ENCODE results near the gene POLG. TPM values are rescaled to one million over a fixed set of nuclear protein-coding genes. Genes with fewer than 3 reads are reported as not detected.

Gene POLG
- total and polyA plus RNA-seq, 5 donors from 2014 or later: 31.2 to 157 (median 35.2) TPM

DNA sequence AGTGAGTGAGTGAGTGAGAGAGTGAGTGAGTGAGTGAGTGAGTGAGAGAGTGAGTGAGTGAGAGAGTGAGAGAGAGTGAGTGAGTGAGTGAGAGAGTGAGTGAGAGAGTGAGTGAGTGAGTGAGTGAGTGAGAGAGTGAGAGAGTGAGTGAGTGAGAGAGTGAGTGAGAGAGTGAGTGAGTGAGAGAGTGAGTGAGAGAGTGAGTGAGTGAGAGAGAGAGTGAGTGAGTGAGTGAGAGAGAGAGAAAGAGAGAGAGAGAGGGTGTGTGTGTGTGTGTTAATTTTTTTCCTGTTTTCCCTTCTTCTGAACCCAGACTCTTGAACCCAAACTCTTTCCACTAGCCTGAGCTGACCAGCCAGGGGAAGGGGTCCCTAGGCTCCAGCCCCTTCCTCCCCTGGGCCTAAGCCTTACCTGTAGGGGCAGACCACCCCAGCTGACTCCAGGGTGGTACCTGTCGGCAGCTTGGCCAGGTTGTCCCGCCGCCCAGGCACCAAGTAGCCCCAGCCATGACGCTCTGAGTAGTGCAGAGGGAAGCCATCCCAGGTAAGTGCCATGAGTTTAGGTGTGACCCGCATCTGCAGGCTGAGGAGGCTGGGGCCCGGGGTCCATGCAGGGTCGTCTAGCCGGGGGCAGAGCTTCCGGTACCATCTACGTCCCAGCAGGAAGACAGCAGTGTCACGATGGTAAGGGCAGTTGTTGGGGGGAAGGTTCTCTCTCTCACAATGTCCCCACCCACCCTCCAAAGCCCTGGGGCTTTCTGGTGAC lies 9.4 kb downstream of the POLG start:
- H3K4me1 ChIP-seq (ENCODE audit: control insufficient read depth, insufficient read depth, low read length, poor library complexity, severe bottlenecking): peaks cover 13% of the 10 kb centered on the region
- H3K27me3 Mint-ChIP-seq: no peaks in the 10 kb centered on the region
- ATAC-seq (ENCODE audit: low read depth in 2 of 2) (no peak), DNase-seq (no peak)
- no peaks in the 10 kb centered on the region for H3K27me3 ChIP-seq (ENCODE audit: control insufficient read depth, insufficient read depth, low read length)
- H3K27ac Mint-ChIP-seq: peak overlapping the region in 2 of 3 donors; percentile 67 to 87
- peaks cover 59% of the 10 kb centered on the region for H3K36me3 Mint-ChIP-seq
- H3K9me3 Mint-ChIP-seq: no peaks in the 10 kb centered on the region
- H3K4me3 ChIP-seq (ENCODE audit: low read depth, low read length): no peak overlapping the region
- peaks cover 15 to 28% (median 22%) of the 10 kb centered on the region in 4 donors for H3K4me1 Mint-ChIP-seq
- H3K4me3 Mint-ChIP-seq: no peak overlapping the region
- H3K36me3 ChIP-seq (ENCODE audit: control insufficient read depth, insufficient read depth, low read length): peaks cover 100% of the 10 kb centered on the region
- H3K27ac ChIP-seq (ENCODE audit: insufficient read depth, low read length, poor library complexity, severe bottlenecking): no peak overlapping the region
- H3K9me3 ChIP-seq (ENCODE audit: control insufficient read depth in 2 of 2, low read length in 2 of 2): no peaks in the 10 kb centered on the region

DNA sequence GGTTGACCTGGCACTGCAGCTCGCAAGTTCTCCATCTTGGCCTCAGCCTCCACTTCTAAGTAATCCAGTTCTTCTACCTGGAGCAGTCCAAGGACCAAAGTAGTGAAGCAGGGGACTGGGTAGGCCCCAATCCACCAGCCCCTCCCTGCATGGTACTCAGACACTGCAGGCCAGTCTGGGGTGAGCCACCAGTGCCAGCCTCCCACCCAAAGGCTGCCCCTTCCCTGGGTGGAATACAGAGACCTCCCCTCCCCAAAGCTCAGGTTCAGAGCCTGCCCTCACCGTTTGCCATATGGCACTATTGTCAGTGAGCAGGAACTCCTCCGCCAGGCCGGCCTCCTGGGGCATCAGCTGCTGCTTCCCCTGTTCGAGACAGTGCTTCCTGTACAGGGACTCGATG lies 10.8 kb downstream of the POLG start:
- ATAC-seq (ENCODE audit: low read depth in 2 of 2) (no peak), DNase-seq (no peak)
- Histone ChIP-seq H3K36me3 (ENCODE audit: control insufficient read depth, insufficient read depth, low read length) (peaks cover 100% of the 10 kb centered on the region), H3K4me3 (ENCODE audit: low read depth, low read length) (no peak overlapping the region), H3K9me3 (ENCODE audit: control insufficient read depth in 2 of 2, low read length in 2 of 2) (no peaks in the 10 kb centered on the region), H3K27ac (ENCODE audit: insufficient read depth, low read length, poor library complexity, severe bottlenecking) (no peak overlapping the region), H3K27me3 (ENCODE audit: control insufficient read depth, insufficient read depth, low read length) (no peaks in the 10 kb centered on the region), H3K4me1 (ENCODE audit: control insufficient read depth, insufficient read depth, low read length, poor library complexity, severe bottlenecking) (no peaks in the 10 kb centered on the region)
- Mint-ChIP-seq H3K36me3 (peaks cover 61% of the 10 kb centered on the region), H3K4me3 (no peak overlapping the region), H3K27me3 (no peaks in the 10 kb centered on the region), H3K27ac (no peak overlapping the region), H3K9me3 (no peaks in the 10 kb centered on the region), H3K4me1 (peaks cover 6 to 19% (median 13%) of the 10 kb centered on the region in 4 donors)

DNA sequence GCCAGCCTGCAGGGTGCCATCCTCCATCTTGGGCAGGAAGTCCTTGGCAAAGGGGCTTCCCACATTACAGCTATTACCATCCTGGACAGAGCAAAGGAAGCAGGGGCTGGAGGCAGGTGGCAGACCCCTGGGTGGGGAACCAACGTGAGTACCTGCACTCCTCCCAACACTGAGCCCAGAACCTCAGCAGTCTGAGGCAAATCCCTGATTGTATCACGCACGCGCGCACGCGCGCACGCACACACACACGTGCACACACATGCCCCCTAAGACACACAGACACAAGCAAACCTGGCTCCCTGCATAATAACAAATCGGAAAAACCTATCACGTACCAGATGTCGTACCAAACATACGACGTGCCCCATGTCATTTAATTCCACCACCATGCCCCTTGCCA lies 11.8 kb downstream of the POLG start:
- peaks cover 59% of the 10 kb centered on the region for H3K36me3 Mint-ChIP-seq
- peaks cover 99% of the 10 kb centered on the region for H3K36me3 ChIP-seq (ENCODE audit: control insufficient read depth, insufficient read depth, low read length)
- ATAC-seq (ENCODE audit: low read depth in 2 of 2): no peak
- no peak overlapping the region for H3K27ac ChIP-seq (ENCODE audit: insufficient read depth, low read length, poor library complexity, severe bottlenecking)
- peaks cover 4 to 16% (median 10%) of the 10 kb centered on the region in 4 donors for H3K4me1 Mint-ChIP-seq
- DNase-seq: no peak
- H3K4me1 ChIP-seq (ENCODE audit: control insufficient read depth, insufficient read depth, low read length, poor library complexity, severe bottlenecking): no peaks in the 10 kb centered on the region
- no peaks in the 10 kb centered on the region for H3K27me3 ChIP-seq (ENCODE audit: control insufficient read depth, insufficient read depth, low read length)
- no peaks in the 10 kb centered on the region for H3K27me3 Mint-ChIP-seq
- no peak overlapping the region for H3K4me3 Mint-ChIP-seq
- no peaks in the 10 kb centered on the region for H3K9me3 Mint-ChIP-seq
- H3K9me3 ChIP-seq (ENCODE audit: control insufficient read depth in 2 of 2, low read length in 2 of 2): no peaks in the 10 kb centered on the region
- H3K27ac Mint-ChIP-seq: peak overlapping the region in 1 of 3 donors; percentile 67
- no peak overlapping the region for H3K4me3 ChIP-seq (ENCODE audit: low read depth, low read length)

DNA sequence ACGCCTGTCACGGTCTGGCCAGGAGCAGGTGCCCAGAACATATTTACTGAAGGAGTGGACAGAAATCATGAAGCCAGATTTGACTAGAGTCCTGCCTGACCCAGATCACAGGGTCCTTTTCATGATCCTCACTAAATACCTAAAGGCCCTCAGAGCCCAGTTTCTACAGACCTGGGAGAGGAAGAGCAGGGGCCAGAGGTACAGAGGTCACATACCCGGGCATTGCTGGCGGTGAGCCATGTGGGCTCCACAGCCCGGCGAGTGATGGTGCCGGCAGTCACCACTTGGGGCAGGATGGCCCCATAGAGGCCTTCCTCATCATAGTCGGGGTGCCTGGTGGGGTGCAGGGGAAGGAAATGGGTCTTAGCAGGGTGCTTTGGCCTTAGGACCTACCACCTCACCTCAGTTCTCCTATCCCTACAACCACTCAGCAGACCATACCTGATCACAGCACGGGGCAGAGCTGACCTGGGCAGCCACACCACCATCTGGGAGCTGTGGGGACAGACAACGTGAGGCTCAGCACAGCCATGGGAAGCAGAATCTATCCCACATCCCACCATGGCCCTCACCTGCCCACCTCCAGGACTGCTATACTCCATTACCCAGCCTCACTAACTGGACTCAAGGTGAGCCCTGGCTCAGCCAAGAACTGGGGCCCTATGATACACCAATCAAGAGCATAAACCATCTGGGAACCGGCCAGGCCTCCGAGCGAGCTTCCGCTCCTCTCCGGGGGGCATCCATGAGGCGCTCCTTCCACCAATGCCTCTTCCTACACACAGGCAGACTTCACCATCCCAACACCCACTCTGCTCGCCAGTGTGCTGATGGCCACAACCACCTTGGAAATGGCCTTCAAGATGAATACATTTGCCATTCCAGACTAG lies 12.9 kb downstream of the POLG start:
- H3K27ac Mint-ChIP-seq: peak overlapping the region in 2 of 3 donors; percentile 2 to 67
- ATAC-seq (ENCODE audit: low read depth in 2 of 2) (no peak), DNase-seq (no peak)
- Histone ChIP-seq H3K4me1 (ENCODE audit: control insufficient read depth, insufficient read depth, low read length, poor library complexity, severe bottlenecking) (no peaks in the 10 kb centered on the region), H3K9me3 (ENCODE audit: control insufficient read depth in 2 of 2, low read length in 2 of 2) (no peaks in the 10 kb centered on the region), H3K27me3 (ENCODE audit: control insufficient read depth, insufficient read depth, low read length) (no peaks in the 10 kb centered on the region), H3K27ac (ENCODE audit: insufficient read depth, low read length, poor library complexity, severe bottlenecking) (no peak overlapping the region), H3K36me3 (ENCODE audit: control insufficient read depth, insufficient read depth, low read length) (peaks cover 99% of the 10 kb centered on the region), H3K4me3 (ENCODE audit: low read depth, low read length) (no peak overlapping the region)
- no peak overlapping the region for H3K4me3 Mint-ChIP-seq
- H3K36me3 Mint-ChIP-seq: peaks cover 61% of the 10 kb centered on the region
- no peaks in the 10 kb centered on the region for H3K27me3 Mint-ChIP-seq
- no peaks in the 10 kb centered on the region for H3K9me3 Mint-ChIP-seq
- peaks cover 0 to 19% (median 8%) of the 10 kb centered on the region in 4 donors for H3K4me1 Mint-ChIP-seq

DNA sequence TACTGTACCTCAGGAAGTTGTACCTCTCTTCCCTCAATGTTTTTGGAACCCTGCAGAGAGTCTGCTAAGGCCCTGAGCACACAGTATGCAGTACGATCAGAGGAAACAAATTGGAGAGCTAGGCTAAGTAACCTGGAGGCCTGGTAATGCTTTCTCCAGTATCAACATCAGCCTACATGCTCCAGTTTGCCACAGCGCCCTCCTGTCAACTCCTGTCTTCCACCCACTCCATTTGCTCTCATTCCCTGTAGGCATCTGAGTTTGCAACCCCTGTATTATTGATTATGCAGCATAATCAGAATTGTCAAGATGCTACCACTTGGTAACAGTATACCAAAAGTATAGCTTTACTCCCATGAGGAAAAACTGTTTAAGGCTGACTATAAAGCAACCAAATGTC lies 14.4 kb downstream of the POLG start:
- DNase-seq: no peak
- Mint-ChIP-seq H3K27me3 (no peaks in the 10 kb centered on the region), H3K4me1 (peaks cover 6 to 24% (median 11%) of the 10 kb centered on the region in 4 donors), H3K27ac (peak overlapping the region in 1 of 3 donors; percentile 82), H3K4me3 (peak overlapping the region in 1 of 4 donors; percentile 10), H3K9me3 (no peaks in the 10 kb centered on the region), H3K36me3 (peaks cover 65% of the 10 kb centered on the region)
- Histone ChIP-seq H3K9me3 (ENCODE audit: control insufficient read depth in 2 of 2, low read length in 2 of 2) (no peaks in the 10 kb centered on the region), H3K27me3 (ENCODE audit: control insufficient read depth, insufficient read depth, low read length) (no peaks in the 10 kb centered on the region), H3K27ac (ENCODE audit: insufficient read depth, low read length, poor library complexity, severe bottlenecking) (no peak overlapping the region), H3K4me1 (ENCODE audit: control insufficient read depth, insufficient read depth, low read length, poor library complexity, severe bottlenecking) (no peaks in the 10 kb centered on the region), H3K4me3 (ENCODE audit: low read depth, low read length) (no peak overlapping the region), H3K36me3 (ENCODE audit: control insufficient read depth, insufficient read depth, low read length) (peaks cover 99% of the 10 kb centered on the region)
- ATAC-seq (ENCODE audit: low read depth in 2 of 2): no peak

DNA sequence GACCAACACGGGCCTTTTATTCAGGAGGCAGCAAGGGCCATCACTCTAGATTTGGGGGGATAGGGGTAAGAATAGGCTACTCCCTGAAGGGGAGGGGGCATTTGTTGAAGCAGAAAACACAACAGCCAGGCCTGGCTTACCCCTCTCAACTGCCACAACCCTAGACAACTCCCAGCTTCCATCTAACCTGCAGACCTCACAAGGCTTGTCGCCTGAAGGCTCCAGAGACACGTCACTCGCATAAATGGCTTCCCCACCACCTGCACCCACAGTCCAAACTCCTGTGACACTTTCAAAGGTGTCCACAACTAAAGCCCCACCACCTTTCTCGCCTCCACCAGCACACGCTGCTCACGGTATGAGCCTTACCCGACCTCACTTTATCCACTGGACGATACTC lies 14.9 kb downstream of the POLG start:
- Histone ChIP-seq H3K9me3 (ENCODE audit: control insufficient read depth in 2 of 2, low read length in 2 of 2) (no peaks in the 10 kb centered on the region), H3K4me3 (ENCODE audit: low read depth, low read length) (no peak overlapping the region), H3K27me3 (ENCODE audit: control insufficient read depth, insufficient read depth, low read length) (no peaks in the 10 kb centered on the region), H3K36me3 (ENCODE audit: control insufficient read depth, insufficient read depth, low read length) (peaks cover 99% of the 10 kb centered on the region), H3K27ac (ENCODE audit: insufficient read depth, low read length, poor library complexity, severe bottlenecking) (no peak overlapping the region), H3K4me1 (ENCODE audit: control insufficient read depth, insufficient read depth, low read length, poor library complexity, severe bottlenecking) (no peaks in the 10 kb centered on the region)
- ATAC-seq (ENCODE audit: low read depth in 2 of 2) (no peak), DNase-seq (no peak)
- Mint-ChIP-seq H3K36me3 (peaks cover 66% of the 10 kb centered on the region), H3K4me1 (peaks cover 6 to 24% (median 12%) of the 10 kb centered on the region in 4 donors), H3K9me3 (no peaks in the 10 kb centered on the region), H3K4me3 (no peak overlapping the region), H3K27me3 (no peaks in the 10 kb centered on the region), H3K27ac (peak overlapping the region in 2 of 3 donors; percentile 39 to 87)

DNA sequence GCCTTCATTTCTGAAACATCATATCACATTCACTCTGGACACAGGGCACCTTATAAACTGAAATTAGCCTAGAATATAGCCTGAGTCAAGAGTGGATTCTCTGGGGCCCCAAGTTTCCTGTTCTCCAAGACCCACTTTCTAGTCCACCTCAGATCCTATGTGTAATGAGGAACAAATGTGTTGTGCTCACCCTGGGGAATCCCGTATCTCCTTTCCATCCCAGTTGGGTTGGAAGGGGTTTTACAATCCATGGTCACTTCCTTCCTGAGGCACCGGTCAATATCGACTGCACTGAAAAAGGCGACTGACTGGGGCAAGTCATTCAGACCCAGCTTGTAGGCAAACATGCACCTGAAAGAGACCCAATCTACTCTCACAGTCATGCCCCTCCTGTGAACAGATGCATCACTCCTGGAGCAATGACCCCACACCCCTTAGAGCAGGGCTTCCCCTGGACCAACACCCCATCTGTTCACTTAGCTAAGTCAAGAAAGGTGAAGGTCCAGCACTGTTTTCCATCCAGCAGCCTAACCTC lies 17.4 kb downstream of the POLG start:
- peaks cover 0 to 25% (median 13%) of the 10 kb centered on the region in 4 donors for H3K4me1 Mint-ChIP-seq
- no peaks in the 10 kb centered on the region for H3K9me3 Mint-ChIP-seq
- no peaks in the 10 kb centered on the region for H3K27me3 Mint-ChIP-seq
- peaks cover 56% of the 10 kb centered on the region for H3K36me3 Mint-ChIP-seq
- ATAC-seq (ENCODE audit: low read depth in 2 of 2) (no peak), DNase-seq (no peak)
- peaks cover 85% of the 10 kb centered on the region for H3K36me3 ChIP-seq (ENCODE audit: control insufficient read depth, insufficient read depth, low read length)
- no peak overlapping the region for H3K27ac ChIP-seq (ENCODE audit: insufficient read depth, low read length, poor library complexity, severe bottlenecking)
- H3K4me3 ChIP-seq (ENCODE audit: low read depth, low read length): no peak overlapping the region
- no peaks in the 10 kb centered on the region for H3K9me3 ChIP-seq (ENCODE audit: control insufficient read depth in 2 of 2, low read length in 2 of 2)
- peak overlapping the region in 1 of 3 donors; percentile 46 for H3K27ac Mint-ChIP-seq
- no peak overlapping the region for H3K4me3 Mint-ChIP-seq
- H3K27me3 ChIP-seq (ENCODE audit: control insufficient read depth, insufficient read depth, low read length): no peaks in the 10 kb centered on the region
- H3K4me1 ChIP-seq (ENCODE audit: control insufficient read depth, insufficient read depth, low read length, poor library complexity, severe bottlenecking): no peaks in the 10 kb centered on the region

Data from CD4-positive, CD25-positive, alpha-beta regulatory T cell (primary cell).